Transverse colon (tissue), 4 donors: ENCODE data around the gene PCSK6. TPM values are rescaled to one million over a fixed set of nuclear protein-coding genes. Genes with fewer than 3 reads are reported as not detected.

Experiments used
- DNase-seq: peaks from one replicate; pipeline ENCODE4 v3.0.0-alpha.2; 2019
- H3K27ac ChIP-seq, 4 donors: fragments of 200-600 bp; sonication (generic); 2 replicates each; pipeline ENCODE4 v1.5.1; 2016 to 2018; ENCODE audit warnings: inconsistent platforms in 4 of 4
- H3K27me3 ChIP-seq: fragments of 200-600 bp; sonication (generic); 2 replicates; pipeline ENCODE4 v1.5.1; 2017; ENCODE audit warnings: inconsistent platforms
- H3K36me3 ChIP-seq, 4 donors: fragments of 200-600 bp; sonication (generic); 2 replicates each; pipeline ENCODE4 v1.5.1; 2017 to 2019; ENCODE audit warnings: inconsistent platforms in 4 of 4
- H3K4me1 ChIP-seq, 4 donors: fragments of 200-600 bp; sonication (generic); 2 replicates each; pipeline ENCODE4 v1.5.1; 2017 to 2020; ENCODE audit warnings: inconsistent platforms in 4 of 4
- H3K4me3 ChIP-seq, 4 donors: fragments of 200-600 bp; sonication (generic); 1 replicate in 1 of 4; 2 replicates in 3 of 4; pipeline versions ENCODE4 v1.5.1 to v1.6.1; 2017 to 2019; ENCODE audit warnings: inconsistent platforms in 4 of 4
- H3K9me3 ChIP-seq, 2 donors: fragments of 200-600 bp; sonication (generic); 2 replicates each; pipeline ENCODE4 v1.5.1; 2017 to 2019; ENCODE audit warnings: inconsistent platforms in 2 of 2
- EP300 ChIP-seq: sonication (generic); formaldehyde crosslinking; IDR thresholded peaks from one replicate; pipeline ENCODE4 v1.6.1; 2017; ENCODE audit warnings: antibody characterized with exemption, low read depth
- POLR2A ChIP-seq: fragments of 450-650 bp; IDR thresholded peaks from one replicate; pipeline ENCODE4 v1.6.1; 2016; ENCODE audit warnings: antibody characterized with exemption, mild to moderate bottlenecking, moderate library complexity
- POLR2AphosphoS5 ChIP-seq, 3 donors: sonication (generic); formaldehyde crosslinking; IDR thresholded peaks; one replicate each; pipeline ENCODE4 v1.6.1; 2016; ENCODE audit warnings: antibody characterized with exemption in 3 of 3
- WGBS, 2 donors: methylation state at CpG; one replicate each; pipeline ENCODE4 v1.1.5; 2018; ENCODE audit warnings: low coverage in 1 of 2; 5-methylcytosine and 5-hydroxymethylcytosine counted together
- in situ Hi-C, 4 donors: fragments of 200-750 bp; cut with MboI; loops; one replicate each; pipeline versions ENCODE4 v1.15.0 to v1.15.1; 2017; ENCODE audit warnings: low sequenced_read_pairs in 3 of 4, low pct_ligation_motif_present in 1 of 4, low pct_unique_long_range_greater_than_20kb in 1 of 4
- intact Hi-C: fragments of 100-400 bp; cut with DNase I; formaldehyde crosslinking; loops from one replicate; pipeline ENCODE4 v1.15.1; 2023; ENCODE audit warnings: low total_unique reads
- total RNA-seq, 4 donors: library from RNA; depleted of rRNA; stranded (reverse); fragments of >200 nt; gene quantifications; one replicate each; pipeline ENCODE4 v1.1.0, GENCODE V29; 2016
- TF ChIP-seq, protein P1 (sequence below), 5 experiments: fragments of 200-600 bp in 3 of 5; fragments of 450-650 bp in 2 of 5; sonication (generic) in 3 of 5; IDR thresholded peaks; 1 replicate in 2 of 5; 2 replicates in 3 of 5; pipeline ENCODE4 v1.5.1; 2016 to 2017; ENCODE audit warnings: antibody characterized with exemption in 5 of 5, inconsistent platforms in 3 of 5, mild to moderate bottlenecking in 2 of 5, moderate library complexity in 1 of 5

PCSK6 gene
- total RNA-seq, 4 donors from 2014 or later = 20.3 to 119 (median 49.7) TPM

DNA sequence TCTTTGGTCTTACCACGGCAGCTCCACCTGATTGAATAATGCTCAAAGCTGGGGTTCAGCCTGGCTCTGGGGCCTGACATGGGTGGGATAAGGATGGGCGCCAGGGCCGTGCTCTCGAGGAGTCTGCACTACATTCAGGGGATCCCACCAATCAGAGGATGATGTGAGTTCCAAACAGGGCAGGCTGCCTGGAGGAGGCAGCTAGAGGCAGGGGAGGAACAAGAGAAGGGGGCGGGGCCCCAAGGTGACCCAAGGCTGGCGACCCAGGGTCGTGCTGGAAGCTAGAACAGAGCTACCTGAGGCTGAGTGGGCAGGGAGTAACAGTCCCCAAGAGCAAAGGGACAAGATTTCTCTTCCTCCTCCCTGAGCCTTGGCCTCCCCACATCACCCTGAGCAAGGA, 56.1 kb downstream of the PCSK6 start:
- in situ Hi-C loops = no loop called here
- WGBS, 2 donors = 40 to 75% methylated on average over 1 to 7 of the region's 7 CpGs
- H3K27ac ChIP-seq = no peak overlapping the region
- intact Hi-C loops = no loop called here
- H3K36me3 ChIP-seq = no peaks in the 10 kb centered on the region
- no peaks in the 10 kb centered on the region for H3K27me3 ChIP-seq
- H3K4me1 ChIP-seq = no peaks in the 10 kb centered on the region
- DNase-seq = no peak
- TF ChIP-seq EP300 = no peak
- TF ChIP-seq POLR2AphosphoS5 (IDR thresholded peaks at IDR 0.05) = no peak
- TF ChIP-seq, protein P1, sequence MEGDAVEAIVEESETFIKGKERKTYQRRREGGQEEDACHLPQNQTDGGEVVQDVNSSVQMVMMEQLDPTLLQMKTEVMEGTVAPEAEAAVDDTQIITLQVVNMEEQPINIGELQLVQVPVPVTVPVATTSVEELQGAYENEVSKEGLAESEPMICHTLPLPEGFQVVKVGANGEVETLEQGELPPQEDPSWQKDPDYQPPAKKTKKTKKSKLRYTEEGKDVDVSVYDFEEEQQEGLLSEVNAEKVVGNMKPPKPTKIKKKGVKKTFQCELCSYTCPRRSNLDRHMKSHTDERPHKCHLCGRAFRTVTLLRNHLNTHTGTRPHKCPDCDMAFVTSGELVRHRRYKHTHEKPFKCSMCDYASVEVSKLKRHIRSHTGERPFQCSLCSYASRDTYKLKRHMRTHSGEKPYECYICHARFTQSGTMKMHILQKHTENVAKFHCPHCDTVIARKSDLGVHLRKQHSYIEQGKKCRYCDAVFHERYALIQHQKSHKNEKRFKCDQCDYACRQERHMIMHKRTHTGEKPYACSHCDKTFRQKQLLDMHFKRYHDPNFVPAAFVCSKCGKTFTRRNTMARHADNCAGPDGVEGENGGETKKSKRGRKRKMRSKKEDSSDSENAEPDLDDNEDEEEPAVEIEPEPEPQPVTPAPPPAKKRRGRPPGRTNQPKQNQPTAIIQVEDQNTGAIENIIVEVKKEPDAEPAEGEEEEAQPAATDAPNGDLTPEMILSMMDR (IDR thresholded peaks at IDR 0.05) = no peak
- no peak for TF ChIP-seq POLR2A
- no peaks in the 10 kb centered on the region for H3K9me3 ChIP-seq
- H3K4me3 ChIP-seq = no peak overlapping the region

- no peaks in the 10 kb centered on the region for H3K27me3 ChIP-seq
- TF ChIP-seq, protein P1 (IDR thresholded peaks at IDR 0.05) = no peak
- TF ChIP-seq POLR2A = no peak
- no peak for DNase-seq
- in situ Hi-C loops = no loop called here
- H3K27ac ChIP-seq = no peak overlapping the region
- no peaks in the 10 kb centered on the region for H3K9me3 ChIP-seq
- intact Hi-C loops = no loop called here
- H3K36me3 ChIP-seq = no peaks in the 10 kb centered on the region
- WGBS, 2 donors = 47 to 50% methylated on average over 3 of the region's 3 CpGs
- H3K4me3 ChIP-seq = no peak overlapping the region
- H3K4me1 ChIP-seq = no peaks in the 10 kb centered on the region
Measured at GRCh38 chr15:101432982-101433381, 56.5 kb downstream of the PCSK6 start.

- in situ Hi-C loops = no loop called here
- Histone ChIP-seq H3K9me3 (no peaks in the 10 kb centered on the region), H3K27ac (no peak overlapping the region), H3K4me3 (no peak overlapping the region), H3K36me3 (no peaks in the 10 kb centered on the region), H3K27me3 (no peaks in the 10 kb centered on the region), H3K4me1 (no peaks in the 10 kb centered on the region)
- TF ChIP-seq EP300 = no peak
- no peak for TF ChIP-seq POLR2A
- TF ChIP-seq POLR2AphosphoS5 (IDR thresholded peaks at IDR 0.05) = no peak
- TF ChIP-seq, protein P1 (IDR thresholded peaks at IDR 0.05) = no peak
- intact Hi-C loops = no loop called here
- DNase-seq = no peak
- WGBS, 2 donors = 86 to 95% methylated on average over 3 to 6 of the region's 6 CpGs
Measured at GRCh38 chr15:101431748-101432147, 57.8 kb downstream of the PCSK6 start.

DNA sequence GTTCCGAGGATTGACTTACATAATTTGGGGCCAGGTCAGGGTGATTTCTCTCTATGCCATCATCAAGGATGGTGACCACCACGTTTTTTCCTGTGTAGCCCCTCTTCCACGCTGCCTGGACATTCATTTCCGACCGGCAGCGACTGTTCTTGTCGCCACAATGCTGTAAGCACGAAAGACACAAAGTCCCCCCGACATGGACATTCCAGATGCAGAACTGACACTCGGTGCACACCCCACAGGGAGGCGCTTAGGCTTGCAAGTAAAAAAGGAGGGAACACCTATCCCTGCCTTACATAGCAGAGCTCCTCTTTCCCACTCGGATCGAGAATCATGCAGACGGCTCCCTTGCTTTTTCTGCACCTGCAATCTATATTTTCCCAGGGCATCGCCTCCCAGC, 58.2 kb downstream of the PCSK6 start:
- no peaks in the 10 kb centered on the region for H3K27me3 ChIP-seq
- no peaks in the 10 kb centered on the region for H3K4me1 ChIP-seq
- no peaks in the 10 kb centered on the region for H3K36me3 ChIP-seq
- in situ Hi-C loops = no loop called here
- 87 to 88% methylated on average over 3 to 15 of the region's 15 CpGs for WGBS, 2 donors
- no peak for TF ChIP-seq EP300
- TF ChIP-seq, protein P1 (IDR thresholded peaks at IDR 0.05) = no peak
- intact Hi-C loops = no loop called here
- no peaks in the 10 kb centered on the region for H3K9me3 ChIP-seq
- no peak for DNase-seq
- H3K27ac ChIP-seq = no peak overlapping the region
- H3K4me3 ChIP-seq = no peak overlapping the region
